Suppressor macrophage (primary cell): Measurements from ENCODE around the gene CLEC17A.
"Not testable (repeated sequence)": the region's sequence is repeated elsewhere in the genome, so short reads cannot be mapped to it uniquely, and the experiment has no call there.

Experiments
- DNase-seq, 4 experiments: peaks; one replicate each; pipeline ENCODE4 v3.0.0-alpha.2; 2020 to 2022

Gene CLEC17A

GRCh38 chr19:14559916-14560775 is 22.7 kb upstream of the CLEC17A start:
- no peak for DNase-seq

DNA sequence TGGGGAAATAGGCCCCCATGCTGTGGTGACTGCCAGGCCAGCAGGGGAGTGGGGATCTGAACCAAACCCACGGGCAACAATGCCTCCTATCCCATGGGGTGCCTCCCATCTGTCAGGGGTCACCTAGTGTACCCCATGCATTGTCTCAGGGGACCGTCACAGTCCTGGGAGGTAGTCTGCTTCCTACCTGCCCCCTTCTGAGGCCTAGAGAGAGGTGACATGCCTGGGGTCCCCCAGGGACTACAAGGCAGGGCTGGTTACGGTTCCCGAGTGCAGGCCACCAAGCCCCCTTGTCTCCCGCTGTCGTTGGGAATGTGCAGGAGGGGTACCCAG is 22.1 kb upstream of the CLEC17A start:
- no peak for DNase-seq

GRCh38 chr19:14561249-14561648 is 21.6 kb upstream of the CLEC17A start:
- DNase-seq, result no peak

DNA sequence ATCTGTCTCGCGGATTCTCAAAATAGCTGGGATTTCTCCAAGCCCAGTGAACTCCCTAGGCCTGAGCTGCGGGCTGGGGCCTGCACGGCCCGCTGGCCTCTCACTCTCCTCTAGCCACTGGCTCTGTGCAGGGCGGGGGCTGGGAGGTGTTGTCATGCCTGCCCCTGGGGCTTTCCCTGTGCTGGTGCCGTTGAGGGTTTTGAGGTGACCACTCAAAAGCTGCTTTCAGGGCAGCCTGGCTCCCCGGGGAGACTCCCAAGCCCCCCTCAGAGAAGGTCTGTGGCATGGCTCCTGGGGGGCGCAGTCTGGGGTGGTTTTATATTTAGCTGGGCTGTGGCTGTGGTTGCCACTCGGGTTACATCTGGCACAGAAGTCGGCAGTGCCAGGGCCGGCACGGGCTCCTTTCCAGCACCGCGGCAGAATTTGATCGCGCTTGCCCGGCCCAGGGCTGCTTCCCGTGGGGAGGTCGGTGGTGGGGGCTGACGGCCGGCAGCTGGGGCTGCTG is 21.0 kb upstream of the CLEC17A start:
- DNase-seq, result no peak

GRCh38 chr19:14562660-14563589 is 20.0 kb upstream of the CLEC17A start:
- DNase-seq, result no peak

DNA sequence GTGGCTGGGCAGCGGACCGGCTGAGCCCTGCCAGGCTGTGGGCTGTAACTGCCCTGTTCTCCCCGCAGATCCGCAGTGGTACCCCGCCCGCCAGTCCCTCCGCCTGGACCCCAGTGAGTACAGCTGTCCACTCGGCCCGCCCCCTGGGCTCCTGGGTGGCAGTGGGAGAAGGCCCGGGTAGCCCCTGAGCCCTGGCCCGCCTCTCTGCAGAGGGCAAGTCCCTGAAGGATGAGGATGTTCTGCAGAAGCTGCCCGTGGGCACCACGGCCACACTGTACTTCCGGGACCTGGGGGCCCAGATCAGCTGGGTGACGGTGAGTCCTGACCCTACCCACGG is 19.3 kb upstream of the CLEC17A start:
- no peak for DNase-seq

DNA sequence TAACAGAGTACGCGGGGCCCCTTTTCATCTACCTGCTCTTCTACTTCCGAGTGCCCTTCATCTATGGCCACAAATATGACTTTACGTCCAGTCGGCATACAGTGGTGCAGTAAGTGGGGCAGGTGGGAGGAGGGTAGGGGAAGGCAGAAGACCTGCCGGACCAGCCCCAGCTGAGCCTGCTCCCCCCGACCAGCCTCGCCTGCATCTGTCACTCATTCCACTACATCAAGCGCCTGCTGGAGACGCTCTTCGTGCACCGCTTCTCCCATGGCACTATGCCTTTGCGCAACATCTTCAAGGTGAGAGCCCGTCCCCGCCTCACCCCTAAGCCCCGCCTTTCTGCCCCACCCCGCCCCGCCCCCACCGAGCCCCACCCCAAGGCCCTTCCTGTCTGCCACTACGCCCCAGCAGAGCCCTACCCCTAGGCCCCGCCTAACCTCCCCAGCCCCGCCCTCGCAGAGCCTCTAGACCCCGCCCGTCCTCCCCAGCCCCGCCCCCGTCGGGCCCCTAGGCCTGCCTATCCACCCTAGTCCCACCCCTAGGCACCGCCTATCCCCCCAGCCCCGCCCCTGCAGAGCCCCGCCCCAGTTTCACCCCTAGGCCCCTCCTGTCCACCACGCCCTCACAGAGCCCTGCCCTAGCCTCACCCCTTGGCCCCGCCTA is 18.8 kb upstream of the CLEC17A start:
- peak; percentile 12 to 52 (median 24) for DNase-seq

GRCh38 chr19:14564652-14565297 is 18.1 kb upstream of the CLEC17A start:
- not testable (repeated sequence) for DNase-seq

GRCh38 chr19:14565298-14565679 is 17.6 kb upstream of the CLEC17A start:
- no peak for DNase-seq

DNA sequence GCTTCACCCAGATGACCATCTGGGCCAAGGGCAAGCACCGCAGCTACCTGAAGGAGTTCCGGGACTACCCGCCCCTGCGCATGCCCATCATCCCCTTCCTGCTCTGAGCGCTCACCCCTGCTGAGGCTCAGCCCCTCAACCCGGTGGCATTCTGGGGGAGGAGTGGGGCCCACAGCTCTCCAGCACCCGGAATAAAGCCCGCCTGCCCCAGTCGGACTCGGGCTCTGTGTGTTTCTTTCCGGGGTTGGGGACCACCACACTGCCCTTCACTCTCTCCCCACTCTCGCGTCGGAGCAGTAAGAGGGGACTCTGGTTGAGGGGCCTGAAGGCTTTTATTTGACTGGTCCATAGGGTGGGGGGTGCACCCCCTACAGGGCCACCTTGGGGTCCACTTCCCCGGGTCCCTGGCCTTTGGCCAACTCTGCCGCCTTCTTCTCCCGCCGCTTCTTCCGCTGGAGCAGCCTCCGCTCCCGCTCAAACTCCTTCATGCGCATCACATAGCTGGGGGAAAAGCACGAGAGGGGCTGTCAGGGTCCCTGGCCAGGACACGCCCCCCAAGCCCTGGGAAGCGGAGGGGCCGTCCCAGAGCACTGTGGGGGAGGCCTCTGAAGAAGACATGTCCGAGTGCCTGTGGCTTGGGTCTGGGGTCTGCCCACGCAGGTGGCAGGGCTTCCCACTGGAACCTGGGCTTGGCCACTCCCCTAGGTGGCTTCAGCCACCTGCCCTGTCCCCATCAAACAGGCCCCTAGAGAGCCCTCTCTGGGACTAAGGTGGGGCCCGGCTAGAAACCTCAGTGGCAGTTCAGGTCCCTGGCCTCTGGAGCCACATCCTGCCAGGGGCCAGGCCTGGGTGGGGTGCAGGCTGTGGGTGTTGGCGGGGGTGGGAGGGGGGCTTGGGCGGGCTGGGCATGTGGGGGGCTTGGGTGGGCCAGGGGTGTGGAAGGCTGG is 16.8 kb upstream of the CLEC17A start:
- DNase-seq, result no peak

DNA sequence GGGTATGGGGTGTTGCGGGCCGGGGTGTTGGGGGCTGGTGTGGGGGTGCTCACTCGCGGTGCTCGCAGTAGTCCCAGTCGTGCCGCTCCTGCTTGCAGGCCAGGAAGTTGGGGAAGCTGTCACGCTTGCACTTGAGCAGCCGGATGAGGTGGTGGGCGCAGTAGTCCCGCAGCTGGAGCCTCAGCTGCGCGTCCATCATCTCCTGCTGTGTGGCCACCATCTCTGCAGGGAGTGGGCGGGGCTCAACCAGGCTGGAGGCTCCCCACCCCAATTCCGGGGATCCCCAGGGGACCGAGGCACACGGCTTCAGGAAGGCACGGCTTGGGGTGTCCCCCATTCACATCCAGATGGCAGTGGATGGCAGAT is 16.2 kb upstream of the CLEC17A start:
- DNase-seq, result no peak

GRCh38 chr19:14567079-14567478 is 15.8 kb upstream of the CLEC17A start:
- no peak for DNase-seq

- DNase-seq, result no peak
These were observed 11.9 kb upstream of the CLEC17A start for GRCh38 chr19:14570864-14571527.

DNA sequence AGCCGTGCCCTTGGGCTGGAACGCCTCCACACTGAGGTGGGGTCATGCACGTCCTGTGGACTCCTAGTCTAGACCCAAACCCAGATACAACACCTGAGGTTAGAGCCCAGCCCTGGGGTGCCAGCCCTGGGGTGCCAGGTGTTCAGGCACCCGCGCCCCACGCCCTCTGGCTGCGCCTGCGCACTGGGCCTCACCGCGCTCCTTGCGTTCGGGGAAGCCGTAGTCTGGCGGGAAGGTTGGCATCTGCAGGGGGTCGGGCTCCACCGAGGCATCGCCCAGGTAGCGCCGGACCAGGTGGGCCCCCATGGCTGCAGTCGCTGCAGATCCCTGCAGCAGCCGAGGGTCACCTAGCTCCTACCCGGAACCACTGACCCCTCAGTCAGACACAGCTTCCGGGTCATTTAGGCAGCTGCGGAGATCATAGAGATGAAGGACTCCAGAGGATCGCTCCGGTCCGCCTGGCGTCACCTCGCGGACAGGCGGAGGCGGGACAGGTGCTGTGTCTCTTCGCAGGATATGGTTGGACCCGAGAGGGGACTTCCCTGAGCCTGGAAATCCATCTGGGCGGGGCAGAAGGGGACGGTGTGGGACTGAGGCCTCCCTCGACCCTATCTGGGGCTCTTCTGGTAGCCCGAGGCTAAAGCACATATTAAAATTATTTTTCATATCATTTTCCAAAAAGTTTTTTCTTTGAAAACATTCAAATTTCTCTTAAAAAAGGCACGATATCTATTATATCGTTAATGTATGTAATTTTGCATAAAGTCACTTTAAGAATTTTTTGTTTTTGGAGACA is 11.0 kb upstream of the CLEC17A start, which contains the start of gene NDUFB7:
NDUFB7 (minus strand) TSS at position 372 of the 796 bp plus-strand sequence; CDS start at position 306, 66 bp downstream.
- peak; percentile 95 to 97 (median 97) for DNase-seq

DNA sequence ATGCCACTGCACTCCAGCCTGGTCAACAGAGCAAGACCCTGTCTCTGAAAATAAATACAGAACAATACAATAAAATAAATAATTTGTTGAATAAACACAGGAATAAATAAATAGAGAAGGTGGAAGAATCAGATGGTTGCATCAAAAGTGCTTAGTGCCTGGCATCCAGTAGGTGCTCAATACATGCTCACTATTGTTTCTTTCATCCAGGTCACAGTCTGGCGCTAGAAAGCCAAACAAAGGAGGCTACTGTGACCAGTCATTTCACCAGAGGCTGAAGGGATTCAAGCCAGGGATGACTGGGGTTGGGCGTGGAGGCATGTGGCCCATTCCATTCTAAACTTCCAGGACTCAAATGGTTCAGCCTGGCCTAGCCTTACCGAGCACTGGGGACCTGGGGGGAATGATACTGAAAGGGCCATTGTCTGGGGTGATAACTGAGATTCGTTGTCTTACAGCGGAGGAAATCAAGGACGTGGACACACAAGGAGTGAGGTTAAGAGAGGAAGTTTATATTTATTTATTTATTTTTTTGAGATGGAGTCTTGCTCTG is 7.4 kb upstream of the CLEC17A start:
- no peak for DNase-seq

GRCh38 chr19:14576363-14576762 is 6.5 kb upstream of the CLEC17A start:
- DNase-seq, result no peak

GRCh38 chr19:14577264-14577663 is 5.6 kb upstream of the CLEC17A start:
- DNase-seq, result no peak

DNA sequence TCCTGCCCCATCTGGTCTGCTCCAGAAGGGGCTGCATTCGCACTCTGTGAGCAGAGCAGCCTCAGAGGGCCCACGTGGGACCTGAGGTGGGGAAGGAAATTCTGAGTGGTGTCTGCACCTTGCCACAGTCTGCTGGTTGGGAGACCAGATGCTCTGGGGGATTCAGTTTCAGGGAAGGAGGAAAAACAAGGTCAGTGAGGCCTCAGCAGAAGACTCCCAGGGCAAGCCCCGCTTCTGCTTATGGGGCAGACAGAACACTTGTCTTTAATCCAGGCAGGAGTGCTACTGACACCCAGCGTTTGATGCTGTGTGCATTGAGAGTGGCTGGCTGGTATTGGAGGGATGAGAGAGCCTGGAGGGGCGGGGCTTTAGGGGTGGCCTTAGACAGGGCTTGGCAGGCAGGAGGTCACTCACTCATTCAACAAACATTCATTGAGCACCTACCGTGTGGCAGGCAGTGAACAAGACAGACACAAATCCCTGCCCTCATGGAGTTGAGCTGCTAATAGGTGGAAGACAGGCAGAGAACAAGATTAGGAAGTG is 4.9 kb upstream of the CLEC17A start:
- DNase-seq, result no peak

GRCh38 chr19:14580623-14581237 is 2.2 kb upstream of the CLEC17A start:
- no peak for DNase-seq
